ENCODE data around the gene KNDC1.

Gene KNDC1

DNA sequence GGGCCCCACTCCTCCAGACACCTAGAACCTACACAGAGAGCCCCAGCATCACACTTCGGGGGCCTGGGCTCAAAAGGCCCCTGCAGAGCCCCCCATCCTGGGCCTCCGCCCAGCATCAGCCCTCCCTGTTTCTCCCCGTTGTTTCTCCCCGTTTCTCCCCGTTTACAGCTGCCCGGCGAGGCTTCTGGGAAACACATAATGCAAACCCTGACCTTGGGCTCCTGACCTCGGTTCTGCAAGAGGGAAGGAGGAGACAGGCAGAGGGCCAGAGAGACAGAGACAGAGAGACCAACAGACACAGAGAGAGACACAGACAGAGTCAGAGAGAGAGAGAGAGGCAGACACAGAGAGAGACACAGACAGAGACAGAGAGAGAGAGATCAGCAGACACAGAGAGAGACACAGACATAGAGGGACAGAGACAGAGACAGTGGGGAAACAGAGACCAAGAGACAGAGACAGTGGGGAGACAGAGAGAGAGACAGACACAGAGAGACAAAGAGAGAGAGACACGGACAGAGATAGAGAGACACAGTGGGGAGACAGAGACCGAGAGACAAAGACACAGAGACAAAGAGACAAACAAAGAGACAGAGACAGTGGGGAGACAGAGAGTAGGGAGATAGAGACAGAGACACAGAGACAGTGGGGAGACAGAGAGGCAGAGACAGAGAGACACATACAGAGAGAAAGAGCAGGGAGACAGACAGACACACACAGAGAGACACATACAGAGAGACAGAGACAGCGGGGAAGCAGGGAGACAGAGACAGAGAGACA is 90.1 kb downstream of the KNDC1 start:
- H3K27ac ChIP-seq (ENCODE audit: low read depth, low read length) = no peak overlapping the region
- H2AFZ ChIP-seq (ENCODE audit: low read length, unreplicated experiment) = no peak overlapping the region
- no peaks in the 10 kb centered on the region for H3K36me3 ChIP-seq (ENCODE audit: insufficient read depth, low read length)
- no peaks in the 10 kb centered on the region for H3K4me1 ChIP-seq (ENCODE audit: control insufficient read depth, insufficient read depth, low read length, unreplicated experiment)
- H3K4me3 ChIP-seq (ENCODE audit: low read depth, low read length) = no peak overlapping the region
- no peaks in the 10 kb centered on the region for H3K79me2 ChIP-seq (ENCODE audit: control insufficient read depth, insufficient read depth, low read length, unreplicated experiment)
- H3K27me3 ChIP-seq (ENCODE audit: insufficient read depth, low read length) = peaks cover 4% of the 10 kb centered on the region; the same call in 1 of the 2 replicates

DNA sequence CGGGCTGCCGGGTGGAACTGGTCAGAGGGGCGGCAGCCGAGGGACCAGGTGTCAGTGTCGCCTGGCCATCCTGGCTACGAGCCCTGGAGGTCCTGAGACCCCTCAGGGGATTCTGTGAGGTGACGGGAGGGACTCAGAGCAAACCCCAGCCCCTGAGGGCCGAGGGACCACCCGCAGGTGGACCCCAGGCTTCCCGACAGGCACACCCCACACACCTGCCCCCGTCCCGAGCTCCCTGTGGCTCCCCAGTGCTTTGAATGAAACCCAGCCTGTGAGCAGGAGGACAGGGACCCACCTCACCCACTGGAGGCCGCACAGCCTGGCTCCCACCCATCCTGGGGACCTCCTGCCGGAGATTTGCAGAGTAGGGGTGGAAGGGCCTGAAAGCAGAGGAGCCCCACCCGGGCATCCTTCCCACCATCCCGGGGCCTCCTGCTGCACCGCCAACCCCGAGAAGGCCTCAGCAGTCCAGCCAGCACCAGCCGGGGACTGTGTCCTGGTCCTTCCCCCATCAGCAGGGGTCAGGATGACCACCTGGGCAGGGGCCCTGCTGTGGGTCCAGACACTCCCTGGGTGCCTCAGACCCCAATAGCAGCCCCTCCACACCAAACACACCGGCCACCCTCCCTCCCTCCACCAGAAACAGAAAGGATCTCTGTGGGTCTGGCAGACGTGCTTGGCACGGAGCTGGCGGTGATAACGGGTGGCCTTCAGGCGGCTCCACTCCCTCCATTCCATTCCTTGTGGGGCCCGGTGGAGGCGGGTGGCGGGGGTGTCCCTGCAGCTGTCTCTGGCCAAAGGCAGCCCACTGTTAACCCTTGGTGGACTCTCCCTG is 91.6 kb downstream of the KNDC1 start:
- Histone ChIP-seq H3K27me3 (ENCODE audit: insufficient read depth, low read length) (peaks cover 4% of the 10 kb centered on the region; the same call in 1 of the 2 replicates), H3K79me2 (ENCODE audit: control insufficient read depth, insufficient read depth, low read length, unreplicated experiment) (no peaks in the 10 kb centered on the region), H2AFZ (ENCODE audit: low read length, unreplicated experiment) (no peak overlapping the region), H3K4me3 (ENCODE audit: low read depth, low read length) (no peak overlapping the region), H3K4me1 (ENCODE audit: control insufficient read depth, insufficient read depth, low read length, unreplicated experiment) (no peaks in the 10 kb centered on the region), H3K36me3 (ENCODE audit: insufficient read depth, low read length) (no peaks in the 10 kb centered on the region), H3K27ac (ENCODE audit: low read depth, low read length) (no peak overlapping the region)

DNA sequence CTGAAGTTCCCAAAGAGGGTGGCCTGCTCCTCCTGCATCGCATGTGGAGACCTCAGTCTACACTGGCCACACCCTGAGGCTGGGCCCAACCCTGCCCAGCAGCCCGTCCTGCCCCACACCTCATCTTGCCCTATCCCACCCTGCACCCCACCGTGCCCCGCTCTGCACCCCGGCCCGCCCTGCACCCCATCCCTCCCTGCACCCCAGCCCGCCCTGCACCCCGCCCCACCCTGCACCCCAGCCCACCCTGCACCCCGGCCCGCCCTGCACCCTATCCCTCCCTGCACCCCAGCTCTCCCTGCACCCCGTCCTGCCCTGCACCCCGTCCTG is 92.2 kb downstream of the KNDC1 start:
- peaks cover 4% of the 10 kb centered on the region; the same call in 1 of the 2 replicates for H3K27me3 ChIP-seq (ENCODE audit: insufficient read depth, low read length)
- H3K36me3 ChIP-seq (ENCODE audit: insufficient read depth, low read length) = no peaks in the 10 kb centered on the region
- H2AFZ ChIP-seq (ENCODE audit: low read length, unreplicated experiment) = no peak overlapping the region
- H3K27ac ChIP-seq (ENCODE audit: low read depth, low read length) = no peak overlapping the region
- no peaks in the 10 kb centered on the region for H3K4me1 ChIP-seq (ENCODE audit: control insufficient read depth, insufficient read depth, low read length, unreplicated experiment)
- no peak overlapping the region for H3K4me3 ChIP-seq (ENCODE audit: low read depth, low read length)
- H3K79me2 ChIP-seq (ENCODE audit: control insufficient read depth, insufficient read depth, low read length, unreplicated experiment) = no peaks in the 10 kb centered on the region

DNA sequence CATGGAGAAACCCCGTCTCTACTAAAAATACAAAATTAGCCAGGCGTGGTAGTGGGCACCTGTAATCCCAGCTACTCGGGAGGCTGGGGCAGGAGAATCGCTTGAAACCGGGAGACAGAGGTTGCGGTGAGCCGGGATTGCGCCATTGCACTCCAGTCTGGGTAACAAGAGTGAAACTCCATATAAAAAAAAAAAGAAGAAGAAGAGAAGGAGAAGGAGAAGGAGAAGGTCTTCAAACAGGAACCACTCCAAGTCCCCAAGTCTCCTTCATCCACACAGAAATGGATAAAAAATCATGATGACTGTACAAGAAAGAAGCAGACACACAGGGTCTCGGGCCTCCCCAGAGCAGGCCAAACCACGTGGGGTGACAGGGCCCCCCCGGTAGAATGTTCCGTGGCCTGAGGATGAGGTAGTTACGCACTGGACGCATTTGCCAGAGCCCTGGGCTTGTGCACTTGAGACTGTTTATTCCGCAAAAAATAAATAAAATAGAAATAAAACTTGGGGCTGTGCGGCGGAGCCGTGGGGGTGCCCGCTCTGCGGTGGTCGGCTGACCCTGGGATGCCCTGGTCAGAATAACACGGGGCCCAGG is 93.4 kb downstream of the KNDC1 start:
- Histone ChIP-seq H3K27me3 (ENCODE audit: insufficient read depth, low read length) (no peaks in the 10 kb centered on the region; the same call in 1 of the 2 replicates), H3K79me2 (ENCODE audit: control insufficient read depth, insufficient read depth, low read length, unreplicated experiment) (no peaks in the 10 kb centered on the region), H3K27ac (ENCODE audit: low read depth, low read length) (no peak overlapping the region), H3K4me1 (ENCODE audit: control insufficient read depth, insufficient read depth, low read length, unreplicated experiment) (peaks cover 4% of the 10 kb centered on the region), H3K36me3 (ENCODE audit: insufficient read depth, low read length) (no peaks in the 10 kb centered on the region), H2AFZ (ENCODE audit: low read length, unreplicated experiment) (no peak overlapping the region), H3K4me3 (ENCODE audit: low read depth, low read length) (no peak overlapping the region)

DNA sequence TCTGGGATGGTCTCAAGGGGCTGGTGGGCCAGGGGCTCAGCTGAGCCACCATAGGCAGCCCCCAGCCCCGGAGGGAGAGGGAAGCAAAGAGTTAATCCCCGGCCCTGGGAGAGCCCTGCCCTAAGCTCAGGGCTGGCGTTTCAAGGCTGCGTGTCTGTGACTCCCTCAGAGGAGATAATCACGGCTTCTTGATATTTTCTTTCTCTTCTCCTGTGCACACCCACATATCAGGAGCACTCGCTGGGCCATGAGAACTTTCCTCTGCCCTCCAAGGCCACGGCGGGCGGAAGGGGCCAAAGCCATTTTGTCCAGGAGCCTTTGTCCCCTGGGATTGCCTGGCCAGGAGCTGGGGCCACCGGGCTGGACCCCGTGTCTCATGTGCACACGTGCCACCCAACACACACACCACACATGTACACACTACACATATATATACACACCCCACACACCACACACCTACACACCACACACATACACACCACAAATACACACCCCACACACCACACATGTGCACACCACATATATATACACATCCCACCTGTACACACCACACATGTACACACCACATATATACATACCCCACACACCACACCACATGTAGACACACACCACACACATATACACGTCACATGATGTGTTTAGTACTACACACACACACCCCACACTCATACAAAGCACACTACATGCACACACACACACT is 94.6 kb downstream of the KNDC1 start:
- Histone ChIP-seq H2AFZ (ENCODE audit: low read length, unreplicated experiment) (no peak overlapping the region), H3K36me3 (ENCODE audit: insufficient read depth, low read length) (no peaks in the 10 kb centered on the region), H3K79me2 (ENCODE audit: control insufficient read depth, insufficient read depth, low read length, unreplicated experiment) (no peaks in the 10 kb centered on the region), H3K27me3 (ENCODE audit: insufficient read depth, low read length) (no peaks in the 10 kb centered on the region; the same call in 1 of the 2 replicates), H3K4me3 (ENCODE audit: low read depth, low read length) (no peak overlapping the region), H3K4me1 (ENCODE audit: control insufficient read depth, insufficient read depth, low read length, unreplicated experiment) (peaks cover 13% of the 10 kb centered on the region), H3K27ac (ENCODE audit: low read depth, low read length) (no peak overlapping the region)

DNA sequence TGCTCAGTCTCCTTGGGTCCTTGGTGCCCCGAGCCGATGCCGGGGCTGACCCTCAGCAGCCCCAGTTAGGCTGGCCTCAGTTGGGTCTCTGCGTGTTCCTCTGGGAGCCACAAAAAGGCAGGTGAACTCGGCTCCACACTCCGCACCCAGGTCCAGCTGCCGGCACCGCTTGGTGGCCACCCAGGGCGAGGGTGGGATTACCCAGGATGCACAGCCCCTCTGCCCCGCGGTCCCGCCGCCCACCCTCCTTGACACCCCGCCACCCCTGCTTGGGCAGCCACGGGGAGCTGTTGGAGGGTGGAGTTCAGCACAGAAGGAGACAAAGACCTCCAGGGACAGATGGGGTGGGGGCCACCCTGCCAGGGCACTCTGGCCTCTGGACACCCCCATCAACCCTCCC is 95.3 kb downstream of the KNDC1 start:
- H3K4me3 ChIP-seq (ENCODE audit: low read depth, low read length) = no peak overlapping the region
- H3K27ac ChIP-seq (ENCODE audit: low read depth, low read length) = no peak overlapping the region
- H3K4me1 ChIP-seq (ENCODE audit: control insufficient read depth, insufficient read depth, low read length, unreplicated experiment) = peaks cover 20% of the 10 kb centered on the region
- H2AFZ ChIP-seq (ENCODE audit: low read length, unreplicated experiment) = no peak overlapping the region
- H3K27me3 ChIP-seq (ENCODE audit: insufficient read depth, low read length) = no peaks in the 10 kb centered on the region
- H3K79me2 ChIP-seq (ENCODE audit: control insufficient read depth, insufficient read depth, low read length, unreplicated experiment) = no peaks in the 10 kb centered on the region
- H3K36me3 ChIP-seq (ENCODE audit: insufficient read depth, low read length) = no peaks in the 10 kb centered on the region

DNA sequence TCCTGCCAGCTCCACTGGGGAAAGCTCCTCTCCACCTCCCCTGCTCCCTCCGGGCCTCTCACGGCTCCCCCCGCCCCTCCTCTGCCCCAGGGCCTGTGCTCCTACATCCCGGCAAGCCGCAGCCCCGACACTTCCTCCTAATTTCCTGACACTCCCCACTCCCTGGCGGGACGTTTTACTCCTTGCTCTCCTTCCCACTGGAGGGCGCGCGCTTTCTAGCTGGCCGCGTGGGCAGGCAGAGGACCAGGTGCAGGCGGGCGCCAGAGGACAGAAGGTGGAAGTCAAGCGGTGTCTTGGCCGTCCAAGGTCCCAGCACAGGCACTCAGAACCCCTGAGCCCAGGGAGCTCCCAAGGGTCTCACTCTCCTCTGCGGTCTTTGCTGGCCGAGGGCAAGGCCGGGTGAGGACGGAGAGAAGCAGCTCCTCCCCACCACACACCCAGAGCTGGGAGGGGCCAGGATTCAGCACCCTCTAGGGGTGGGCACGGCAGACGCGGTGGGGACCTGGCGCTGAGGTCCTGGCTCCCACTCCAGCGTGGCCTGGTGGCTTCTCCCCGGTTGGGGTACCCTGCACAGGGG is 97.6 kb downstream of the KNDC1 start:
- H3K27me3 ChIP-seq (ENCODE audit: insufficient read depth, low read length) = no peaks in the 10 kb centered on the region
- H3K79me2 ChIP-seq (ENCODE audit: control insufficient read depth, insufficient read depth, low read length, unreplicated experiment) = no peaks in the 10 kb centered on the region
- H2AFZ ChIP-seq (ENCODE audit: low read length, unreplicated experiment) = no peak overlapping the region
- no peak overlapping the region for H3K27ac ChIP-seq (ENCODE audit: low read depth, low read length)
- no peaks in the 10 kb centered on the region for H3K36me3 ChIP-seq (ENCODE audit: insufficient read depth, low read length)
- peaks cover 28% of the 10 kb centered on the region for H3K4me1 ChIP-seq (ENCODE audit: control insufficient read depth, insufficient read depth, low read length, unreplicated experiment)
- no peak overlapping the region for H3K4me3 ChIP-seq (ENCODE audit: low read depth, low read length)

DNA sequence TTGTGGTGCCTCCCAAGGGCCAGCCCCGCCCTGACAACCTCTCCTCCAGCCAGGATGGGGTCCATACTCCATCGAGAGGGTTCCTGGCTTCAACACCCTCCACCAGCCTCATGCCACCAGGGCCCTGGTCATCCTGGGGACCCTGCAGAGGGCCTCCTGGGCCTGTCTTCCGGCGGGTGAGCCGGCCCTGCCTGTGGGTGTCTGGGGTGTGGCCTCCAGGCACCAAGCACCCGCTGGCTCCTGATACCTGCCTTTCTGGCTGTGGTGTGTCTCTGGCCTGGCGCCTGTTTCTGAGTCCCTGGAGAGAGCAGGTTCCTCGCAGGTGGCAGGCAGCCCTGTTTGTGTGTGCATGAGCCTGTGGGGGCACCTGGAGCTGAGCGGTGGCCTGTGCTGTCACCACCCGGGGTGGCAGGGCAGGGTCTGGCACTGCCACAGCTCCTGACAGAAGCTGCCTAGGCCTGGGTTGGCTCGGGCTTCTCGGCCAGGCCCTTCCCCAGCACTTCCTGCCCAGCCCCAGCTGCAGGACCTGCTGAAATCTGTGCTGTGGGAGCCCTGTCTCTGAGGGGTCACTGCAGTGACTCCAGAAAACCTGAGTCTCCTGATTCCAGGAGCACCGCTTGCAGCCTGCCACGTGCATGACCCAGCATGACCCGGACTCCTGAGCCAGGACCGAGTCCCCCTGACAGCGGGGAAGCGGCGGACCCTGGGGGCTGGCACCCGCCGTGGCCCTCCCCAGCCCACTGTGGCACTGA is 98.2 kb downstream of the KNDC1 start:
- Histone ChIP-seq H3K36me3 (ENCODE audit: insufficient read depth, low read length) (no peaks in the 10 kb centered on the region), H2AFZ (ENCODE audit: low read length, unreplicated experiment) (no peak overlapping the region), H3K27me3 (ENCODE audit: insufficient read depth, low read length) (no peaks in the 10 kb centered on the region), H3K4me1 (ENCODE audit: control insufficient read depth, insufficient read depth, low read length, unreplicated experiment) (peaks cover 28% of the 10 kb centered on the region), H3K27ac (ENCODE audit: low read depth, low read length) (peak overlapping the region; percentile 70; the same call in 1 of the 2 replicates), H3K4me3 (ENCODE audit: low read depth, low read length) (no peak overlapping the region), H3K79me2 (ENCODE audit: control insufficient read depth, insufficient read depth, low read length, unreplicated experiment) (no peaks in the 10 kb centered on the region)

DNA sequence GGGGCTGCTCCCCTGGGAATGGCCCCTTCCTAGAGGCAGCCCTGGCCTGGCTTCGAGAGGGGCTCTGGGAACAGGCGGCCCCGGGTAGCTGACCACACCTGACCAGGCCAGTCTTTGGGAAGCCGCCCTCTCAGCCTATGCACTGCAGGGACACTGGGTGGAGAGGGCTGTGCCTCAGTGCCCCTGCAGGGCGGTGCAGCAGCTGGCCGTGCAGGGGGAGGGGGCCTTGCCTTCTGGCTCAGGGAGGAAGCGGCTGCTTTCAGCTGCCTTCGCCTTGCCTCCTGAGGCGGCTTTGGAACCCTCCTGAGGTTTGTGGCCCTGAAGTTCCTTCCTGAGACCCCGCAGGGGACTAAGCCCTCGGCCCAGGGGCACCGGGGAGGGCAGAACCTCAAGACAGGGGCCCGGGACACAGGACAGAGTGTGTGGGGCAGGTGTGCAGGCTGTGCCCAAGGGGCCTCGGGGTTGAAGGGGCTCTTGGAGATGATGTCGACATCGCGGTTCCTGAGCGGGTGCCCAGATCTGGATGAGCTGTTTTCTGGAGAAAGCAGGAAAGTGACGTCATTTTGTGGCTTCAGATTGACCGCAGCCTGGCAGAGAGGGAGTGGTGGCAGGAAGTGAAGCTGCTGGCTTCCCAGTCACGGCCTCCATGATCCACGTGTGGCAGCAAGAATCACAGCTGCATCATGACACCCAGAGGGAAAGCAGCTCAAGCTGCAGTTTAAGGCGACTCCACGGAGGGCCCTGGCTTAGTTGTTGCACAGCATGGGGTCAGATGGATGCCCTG is 99.0 kb downstream of the KNDC1 start:
- Histone ChIP-seq H3K27me3 (ENCODE audit: insufficient read depth, low read length) (no peaks in the 10 kb centered on the region), H3K79me2 (ENCODE audit: control insufficient read depth, insufficient read depth, low read length, unreplicated experiment) (no peaks in the 10 kb centered on the region), H3K4me3 (ENCODE audit: low read depth, low read length) (no peak overlapping the region), H3K4me1 (ENCODE audit: control insufficient read depth, insufficient read depth, low read length, unreplicated experiment) (peaks cover 28% of the 10 kb centered on the region), H3K36me3 (ENCODE audit: insufficient read depth, low read length) (no peaks in the 10 kb centered on the region), H2AFZ (ENCODE audit: low read length, unreplicated experiment) (no peak overlapping the region), H3K27ac (ENCODE audit: low read depth, low read length) (peak overlapping the region; percentile 70)
